Astrocyte of the cerebellum (primary cell): ENCODE measurements around the gene HSPBAP1.
"Not testable (repeated sequence)": the region's sequence is repeated elsewhere in the genome, so short reads cannot be mapped to it uniquely, and the experiment has no call there.

Source experiments
- DNase-seq: peaks from one replicate; pipeline ENCODE4 v3.0.0-alpha.2; 2011; ENCODE audit warnings: low read depth
- H3K4me3 ChIP-seq: 2 replicates; pipeline ENCODE4 v1.5.1; 2011; ENCODE audit warnings: mild to moderate bottlenecking, low read depth, low read length, moderate library complexity
- in situ Hi-C: cut with HindIII; loops from 2 replicates; pipeline ENCODE4 v1.10.0; 2017; ENCODE audit warnings: low sequenced_read_pairs
- TF ChIP-seq, protein P1 (sequence below): IDR thresholded peaks from 2 replicates; pipeline ENCODE4 v1.5.1; 2012; ENCODE audit warnings: low read length, low read depth, moderate library complexity, mild to moderate bottlenecking; ENCODE audit errors: missing control alignments

HSPBAP1 gene

GRCh38 chr3:122716667-122717066 is 77.0 kb downstream of the HSPBAP1 start:
- no peak overlapping the region for H3K4me3 ChIP-seq
- in situ Hi-C loops: no loop called here
- no peak for DNase-seq
- TF ChIP-seq, protein P1, sequence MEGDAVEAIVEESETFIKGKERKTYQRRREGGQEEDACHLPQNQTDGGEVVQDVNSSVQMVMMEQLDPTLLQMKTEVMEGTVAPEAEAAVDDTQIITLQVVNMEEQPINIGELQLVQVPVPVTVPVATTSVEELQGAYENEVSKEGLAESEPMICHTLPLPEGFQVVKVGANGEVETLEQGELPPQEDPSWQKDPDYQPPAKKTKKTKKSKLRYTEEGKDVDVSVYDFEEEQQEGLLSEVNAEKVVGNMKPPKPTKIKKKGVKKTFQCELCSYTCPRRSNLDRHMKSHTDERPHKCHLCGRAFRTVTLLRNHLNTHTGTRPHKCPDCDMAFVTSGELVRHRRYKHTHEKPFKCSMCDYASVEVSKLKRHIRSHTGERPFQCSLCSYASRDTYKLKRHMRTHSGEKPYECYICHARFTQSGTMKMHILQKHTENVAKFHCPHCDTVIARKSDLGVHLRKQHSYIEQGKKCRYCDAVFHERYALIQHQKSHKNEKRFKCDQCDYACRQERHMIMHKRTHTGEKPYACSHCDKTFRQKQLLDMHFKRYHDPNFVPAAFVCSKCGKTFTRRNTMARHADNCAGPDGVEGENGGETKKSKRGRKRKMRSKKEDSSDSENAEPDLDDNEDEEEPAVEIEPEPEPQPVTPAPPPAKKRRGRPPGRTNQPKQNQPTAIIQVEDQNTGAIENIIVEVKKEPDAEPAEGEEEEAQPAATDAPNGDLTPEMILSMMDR: no peak

DNA sequence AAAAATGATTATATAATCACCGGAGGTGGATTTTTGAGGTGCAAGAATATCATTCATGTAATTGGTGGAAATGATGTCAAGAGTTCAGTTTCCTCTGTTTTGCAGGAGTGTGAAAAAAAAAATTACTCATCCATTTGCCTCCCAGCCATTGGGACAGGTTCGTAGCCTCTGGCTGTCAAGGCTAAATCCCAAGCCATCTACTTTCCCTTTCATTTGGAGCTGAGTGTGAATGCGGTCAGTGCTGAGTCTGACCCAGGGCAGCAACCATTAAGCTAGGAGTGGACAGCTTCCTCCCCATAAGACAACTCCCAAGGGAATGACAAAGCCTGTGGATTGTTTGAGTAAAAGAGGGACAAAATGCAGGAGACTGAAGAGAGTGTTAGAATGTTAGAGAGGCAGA is 79.4 kb downstream of the HSPBAP1 start:
- TF ChIP-seq, protein P1: no peak
- no peak overlapping the region for H3K4me3 ChIP-seq
- in situ Hi-C loops: no loop called here
- no peak for DNase-seq

GRCh38 chr3:122710616-122711251 is 82.9 kb downstream of the HSPBAP1 start:
- H3K4me3 ChIP-seq, in situ Hi-C loops, DNase-seq: not testable (repeated sequence)

DNA sequence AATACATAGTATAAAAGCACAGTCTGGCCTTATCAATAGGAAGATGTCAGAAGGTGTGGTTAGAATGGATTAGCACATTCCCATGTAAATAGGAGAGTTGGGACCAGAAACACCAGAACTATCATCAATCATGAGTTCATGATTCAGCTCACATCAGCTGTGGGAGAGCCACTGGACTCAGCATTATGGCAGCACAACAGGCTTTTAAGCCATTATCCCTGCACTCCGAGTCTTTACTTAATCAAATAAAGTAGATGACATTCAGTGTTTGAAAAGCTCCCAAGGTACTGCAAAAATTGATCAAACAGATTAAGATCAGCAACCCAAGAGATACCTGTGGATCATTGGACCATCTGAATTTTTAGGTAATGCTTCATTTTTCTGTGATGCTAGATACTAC is 88.3 kb downstream of the HSPBAP1 start:
- TF ChIP-seq, protein P1: no peak
- in situ Hi-C loops: no loop called here
- H3K4me3 ChIP-seq: no peak overlapping the region
- no peak for DNase-seq

DNA sequence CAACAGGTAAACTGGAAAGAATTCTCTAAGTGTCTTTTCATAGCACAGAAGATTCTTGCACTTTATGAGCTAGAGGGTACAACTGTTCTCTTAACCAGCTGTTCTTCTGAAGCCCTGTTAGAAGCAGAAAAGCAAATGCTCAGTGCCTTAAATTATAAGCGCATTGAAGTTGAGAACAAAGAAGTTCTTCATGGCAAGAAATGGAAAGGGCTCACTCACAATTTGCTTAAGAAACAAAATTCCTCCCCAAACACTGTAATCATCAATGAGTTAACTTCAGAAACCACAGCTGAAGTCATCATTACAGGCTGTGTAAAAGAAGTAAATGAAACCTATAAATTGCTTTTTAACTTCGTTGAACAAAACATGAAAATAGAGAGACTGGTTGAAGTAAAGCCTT is 93.4 kb downstream of the HSPBAP1 start:
- in situ Hi-C loops: no loop called here
- DNase-seq: no peak
- TF ChIP-seq, protein P1: no peak
- H3K4me3 ChIP-seq: no peak overlapping the region

DNA sequence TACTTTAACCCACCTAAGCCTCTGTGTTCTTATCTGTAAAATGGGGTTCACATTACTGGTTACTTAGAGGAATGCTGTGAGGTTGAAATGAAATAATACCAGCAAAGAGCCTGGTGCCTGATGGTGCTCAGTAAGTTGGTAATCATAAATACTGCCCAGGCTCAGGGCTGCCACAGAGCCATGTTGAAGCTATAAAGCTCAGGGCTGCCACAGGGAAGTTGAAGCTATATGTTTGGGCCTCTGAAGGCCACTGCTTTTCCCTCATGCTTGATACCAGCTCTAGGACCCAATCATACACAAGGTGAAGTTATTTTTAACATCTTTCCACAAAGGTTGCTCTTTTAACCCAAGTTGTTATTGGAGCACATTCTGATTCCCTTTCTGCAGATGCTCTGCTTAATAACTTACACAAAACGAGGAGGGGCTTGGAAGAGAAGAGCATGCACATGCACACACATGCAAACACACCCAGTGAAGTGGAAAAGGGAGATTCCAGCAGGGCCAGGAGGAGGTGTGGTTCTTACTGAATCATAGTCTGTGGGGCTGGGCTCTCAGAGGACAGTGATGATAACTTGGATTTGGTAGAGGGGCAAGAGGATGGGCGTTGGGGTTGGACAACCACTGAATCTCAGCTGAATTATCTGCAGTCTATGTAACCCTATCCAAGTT is 95.5 kb downstream of the HSPBAP1 start:
- in situ Hi-C loops: no loop called here
- TF ChIP-seq, protein P1: no peak
- no peak for DNase-seq
- no peak overlapping the region for H3K4me3 ChIP-seq

DNA sequence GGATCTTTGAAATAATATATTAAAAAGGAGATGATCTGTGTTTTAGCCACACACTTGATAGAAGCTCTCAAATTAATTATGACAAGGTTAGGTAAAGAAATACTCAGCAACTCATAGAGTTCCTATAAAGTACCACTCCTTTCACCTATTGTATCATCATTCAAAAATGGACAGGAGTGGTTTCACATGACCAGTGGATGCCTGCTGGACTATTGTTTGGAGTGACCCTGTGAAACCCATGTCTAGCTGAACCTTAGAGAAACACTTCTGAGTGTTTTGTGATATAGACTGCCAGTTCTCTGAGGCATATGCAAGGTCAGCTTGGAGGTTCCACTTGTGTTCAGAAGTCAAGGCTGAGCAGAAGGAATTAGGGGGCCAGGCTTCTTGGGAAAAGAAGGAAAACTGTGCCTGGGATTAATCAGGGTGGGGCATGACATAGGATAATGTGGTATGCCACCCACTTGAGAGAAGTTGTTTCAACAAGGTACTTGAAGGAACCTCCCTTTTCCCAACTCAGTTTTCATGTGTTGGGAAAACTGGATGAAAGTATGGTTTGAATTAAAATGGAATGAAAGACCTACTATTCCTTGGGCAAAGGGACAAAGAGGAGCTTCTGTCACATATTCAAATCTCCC is 97.6 kb downstream of the HSPBAP1 start:
- TF ChIP-seq, protein P1: no peak
- no peak for DNase-seq
- in situ Hi-C loops: no loop called here
- H3K4me3 ChIP-seq: no peak overlapping the region
